HG02938 (cell line): ENCODE results near the gene FXYD5.
"Not testable (repeated sequence)": the region's sequence is repeated elsewhere in the genome, so short reads cannot be mapped to it uniquely, and the experiment has no call there.

Experiments
- ATAC-seq: cut with Tn5 transposase; IDR thresholded peaks from one replicate; pipeline ENCODE4 v1.9.1; 2021; ENCODE audit warnings: mild to moderate bottlenecking, moderate library complexity; ENCODE audit not compliant: unreplicated experiment

FXYD5 gene

GRCh38 chr19:35136977-35137702 is 17.4 kb upstream of the FXYD5 start:
- no peak for ATAC-seq

- no peak for ATAC-seq
Observed at GRCh38 chr19:35138305-35138892, 16.1 kb upstream of the FXYD5 start, which contains the start of gene FXYD1. FXYD1 (plus strand) TSS chr19:35138824; CDS start chr19:35140080, 1,256 bp downstream.

GRCh38 chr19:35140207-35140961 is 14.2 kb upstream of the FXYD5 start:
- no peak for ATAC-seq

GRCh38 chr19:35140962-35141836 is 13.3 kb upstream of the FXYD5 start:
- no peak for ATAC-seq

GRCh38 chr19:35141837-35142605 is 12.5 kb upstream of the FXYD5 start:
- ATAC-seq: no peak

- no peak for ATAC-seq
Observed at GRCh38 chr19:35142606-35143230, 11.8 kb upstream of the FXYD5 start.

- no peak for ATAC-seq
Observed at GRCh38 chr19:35143231-35143715, 11.3 kb upstream of the FXYD5 start, which contains the start of gene FXYD7. FXYD7 (plus strand) TSS chr19:35143255; CDS start chr19:35143334, 79 bp downstream.

- no peak for ATAC-seq
Observed at GRCh38 chr19:35143818-35144217, 10.7 kb upstream of the FXYD5 start.

GRCh38 chr19:35144259-35144599 is 10.3 kb upstream of the FXYD5 start:
- ATAC-seq: no peak

GRCh38 chr19:35144600-35145436 is 9.7 kb upstream of the FXYD5 start:
- no peak for ATAC-seq

GRCh38 chr19:35146746-35147459 is 7.6 kb upstream of the FXYD5 start:
- no peak for ATAC-seq

- ATAC-seq: no peak
Observed at GRCh38 chr19:35149463-35149862, 5.1 kb upstream of the FXYD5 start.

- no peak for ATAC-seq
Observed at GRCh38 chr19:35150445-35150844, 4.1 kb upstream of the FXYD5 start.

GRCh38 chr19:35151273-35152065 is 3.1 kb upstream of the FXYD5 start:
- no peak for ATAC-seq

GRCh38 chr19:35153129-35153522 is 1.4 kb upstream of the FXYD5 start:
- not testable (repeated sequence) for ATAC-seq

- no peak for ATAC-seq
Observed at GRCh38 chr19:35153701-35154524, 622 bp upstream of the FXYD5 start.
